Astrocyte (in vitro differentiated cells and primary cell): ENCODE data around the gene REL. TPM values are rescaled to one million over a fixed set of nuclear protein-coding genes. Genes with fewer than 3 reads are reported as not detected.

Source experiments
- DNase-seq: peaks from one replicate; pipeline ENCODE4 v3.0.0-alpha.2; 2010; ENCODE audit warnings: low read depth
- FAIRE-seq: peaks from 2 replicates; lab custom pipeline; 2011; peaks lifted over from hg19 to GRCh38; lab: Jason Lieb, UNC
- H2AFZ ChIP-seq: 2 replicates; pipeline ENCODE4 v1.6.0; 2012; ENCODE audit warnings: low read depth, low read length, inconsistent platforms
- H3K27ac ChIP-seq: 2 replicates; pipeline ENCODE4 v1.5.1; 2011; ENCODE audit warnings: low read depth, low read length, inconsistent platforms
- H3K27me3 ChIP-seq: 2 replicates; pipeline ENCODE4 v1.6.0; 2011; ENCODE audit warnings: low read length, inconsistent platforms; ENCODE audit not compliant: insufficient read depth
- H3K36me3 ChIP-seq: 2 replicates; pipeline ENCODE4 v1.5.1; 2011; ENCODE audit warnings: low read length, inconsistent platforms; ENCODE audit not compliant: insufficient read depth
- H3K4me1 ChIP-seq: 2 replicates; pipeline ENCODE4 v1.5.1; 2011; ENCODE audit warnings: low read length, inconsistent platforms; ENCODE audit not compliant: insufficient read depth
- H3K4me2 ChIP-seq: 2 replicates; pipeline ENCODE4 v1.6.0; 2012; ENCODE audit warnings: low read length, inconsistent platforms
- H3K4me3 ChIP-seq: 2 replicates; pipeline ENCODE4 v1.5.1; 2011; ENCODE audit warnings: low read depth, mild to moderate bottlenecking, low read length, inconsistent platforms; ENCODE audit not compliant: insufficient read depth
- H3K79me2 ChIP-seq: 2 replicates; pipeline ENCODE4 v1.6.0; 2012; ENCODE audit warnings: mild to moderate bottlenecking, low read length, inconsistent platforms; ENCODE audit not compliant: insufficient read depth
- H3K9ac ChIP-seq: 2 replicates; pipeline ENCODE4 v1.6.0; 2012; ENCODE audit warnings: mild to moderate bottlenecking, low read length, inconsistent platforms
- H3K9me3 ChIP-seq: 2 replicates; pipeline ENCODE4 v1.5.1; 2012; ENCODE audit warnings: low read depth, mild to moderate bottlenecking, low read length, inconsistent platforms; ENCODE audit not compliant: insufficient read depth
- H4K20me1 ChIP-seq: 2 replicates; pipeline ENCODE4 v1.6.0; 2012; ENCODE audit warnings: low read length, inconsistent platforms; ENCODE audit not compliant: insufficient read depth
- H3K27ac Mint-ChIP-seq: one replicate; pipeline ENCODE4 v1.8.0; 2021; ENCODE audit warnings: mild to moderate bottlenecking, mixed read lengths; ENCODE audit not compliant: unreplicated experiment
- H3K27me3 Mint-ChIP-seq: one replicate; pipeline ENCODE4 v1.8.0; 2021; ENCODE audit warnings: low read depth, mixed read lengths; ENCODE audit not compliant: unreplicated experiment
- H3K36me3 Mint-ChIP-seq: one replicate; pipeline ENCODE4 v1.8.0; 2021; ENCODE audit warnings: low read depth, mixed read lengths; ENCODE audit not compliant: unreplicated experiment
- H3K4me1 Mint-ChIP-seq: one replicate; pipeline ENCODE4 v1.8.0; 2021; ENCODE audit warnings: low read depth, mixed read lengths; ENCODE audit not compliant: unreplicated experiment
- H3K4me3 Mint-ChIP-seq: one replicate; pipeline ENCODE4 v1.8.0; 2021; ENCODE audit warnings: mild to moderate bottlenecking, moderate library complexity, mixed read lengths; ENCODE audit not compliant: unreplicated experiment
- H3K9me3 Mint-ChIP-seq: one replicate; pipeline ENCODE4 v1.8.0; 2021; ENCODE audit warnings: mild to moderate bottlenecking, mixed read lengths; ENCODE audit not compliant: unreplicated experiment
- CTCF ChIP-seq: IDR thresholded peaks from 2 replicates; pipeline ENCODE4 v1.5.1; 2011; ENCODE audit warnings: low read depth, mild to moderate bottlenecking, inconsistent platforms, low read length, moderate library complexity; ENCODE audit not compliant: insufficient read depth
- EZH2 ChIP-seq: IDR thresholded peaks from 2 replicates; pipeline ENCODE4 v1.6.1; 2012; ENCODE audit warnings: mild to moderate bottlenecking, low read length, inconsistent platforms; ENCODE audit not compliant: insufficient read depth
- total RNA-seq: library from RNA; stranded (reverse); gene quantifications from 2 replicates; pipeline ENCODE4 v1.2.1, GENCODE V29; 2021

The REL gene
- total RNA-seq, 1 donor from 2014 or later, result 6.5 TPM

GRCh38 chr2:60934165-60934722, 52.9 kb downstream of the REL start:
- DNase-seq, result no peak
- Mint-ChIP-seq H3K4me3 (no peak overlapping the region), H3K27ac (no peak overlapping the region), H3K36me3 (peaks cover 17% of the 10 kb centered on the region), H3K9me3 (peaks cover 1% of the 10 kb centered on the region), H3K4me1 (no peaks in the 10 kb centered on the region), H3K27me3 (no peaks in the 10 kb centered on the region)
- no peak overlapping the region for H3K4me3 ChIP-seq
- H3K9me3 ChIP-seq, result no peaks in the 10 kb centered on the region
- no peak overlapping the region for H3K4me2 ChIP-seq
- no peaks in the 10 kb centered on the region for H4K20me1 ChIP-seq
- H3K27ac ChIP-seq, result no peak overlapping the region
- TF ChIP-seq EZH2 (no peak), CTCF (no peak)
- no peak overlapping the region for H3K9ac ChIP-seq
- no peaks in the 10 kb centered on the region for H3K36me3 ChIP-seq
- FAIRE-seq, result no peak
- no peaks in the 10 kb centered on the region for H3K4me1 ChIP-seq
- H3K79me2 ChIP-seq, result no peaks in the 10 kb centered on the region
- no peak overlapping the region for H2AFZ ChIP-seq
- no peaks in the 10 kb centered on the region for H3K27me3 ChIP-seq

- no peak overlapping the region for H3K4me2 ChIP-seq
- H3K4me3 ChIP-seq, result no peak overlapping the region
- Mint-ChIP-seq H3K36me3 (peaks cover 17% of the 10 kb centered on the region), H3K9me3 (peaks cover 1% of the 10 kb centered on the region), H3K27ac (no peak overlapping the region), H3K4me1 (no peaks in the 10 kb centered on the region), H3K4me3 (no peak overlapping the region), H3K27me3 (no peaks in the 10 kb centered on the region)
- H3K79me2 ChIP-seq, result no peaks in the 10 kb centered on the region
- no peak for FAIRE-seq
- H3K9me3 ChIP-seq, result no peaks in the 10 kb centered on the region
- TF ChIP-seq CTCF (no peak), EZH2 (no peak)
- H3K36me3 ChIP-seq, result no peaks in the 10 kb centered on the region
- no peak overlapping the region for H3K27ac ChIP-seq
- DNase-seq, result no peak
- H2AFZ ChIP-seq, result no peak overlapping the region
- H3K9ac ChIP-seq, result no peak overlapping the region
- no peaks in the 10 kb centered on the region for H3K27me3 ChIP-seq
- no peaks in the 10 kb centered on the region for H4K20me1 ChIP-seq
- H3K4me1 ChIP-seq, result no peaks in the 10 kb centered on the region
Observed at GRCh38 chr2:60936757-60937156, 55.4 kb downstream of the REL start.

GRCh38 chr2:60938301-60938700, 56.9 kb downstream of the REL start:
- Histone ChIP-seq H3K9me3 (no peaks in the 10 kb centered on the region), H3K9ac (no peak overlapping the region), H2AFZ (no peak overlapping the region), H3K4me2 (no peak overlapping the region), H3K27me3 (no peaks in the 10 kb centered on the region), H4K20me1 (no peaks in the 10 kb centered on the region), H3K36me3 (no peaks in the 10 kb centered on the region), H3K4me1 (no peaks in the 10 kb centered on the region), H3K27ac (no peak overlapping the region), H3K79me2 (no peaks in the 10 kb centered on the region), H3K4me3 (no peak overlapping the region)
- Mint-ChIP-seq H3K4me1 (no peaks in the 10 kb centered on the region), H3K27ac (no peak overlapping the region), H3K4me3 (no peak overlapping the region), H3K9me3 (peaks cover 1% of the 10 kb centered on the region), H3K27me3 (no peaks in the 10 kb centered on the region), H3K36me3 (peaks cover 17% of the 10 kb centered on the region)
- DNase-seq, result no peak
- FAIRE-seq, result no peak
- TF ChIP-seq EZH2, result no peak
